K562 (cell line): Measurements from ENCODE around the gene HEPACAM2. TPM values are rescaled to one million over a fixed set of nuclear protein-coding genes. Genes with fewer than 3 reads are reported as not detected.
A peak's percentile ranks its signal among the peaks of the same experiment; 100 is the strongest.

Experiments
- ATF1 ChIP-seq, 2 experiments: fragments of 450-650 bp in 1 of 2; IDR thresholded peaks; 2 replicates each; pipeline ENCODE4 v1.6.1; 2016; ENCODE audit warnings: missing compliant biosample characterization in 1 of 2, missing genetic modification characterization in 1 of 2
- BCL6 ChIP-seq: fragments of 250-450 bp; sonication (Bioruptor Pico); IDR thresholded peaks from 2 replicates; pipeline ENCODE4 v1.4.0; 2020
- CCNT2 ChIP-seq: IDR thresholded peaks from 2 replicates; pipeline ENCODE4 v1.6.1; 2011; ENCODE audit warnings: borderline replicate concordance, low read depth, mild to moderate bottlenecking, moderate library complexity, mixed read lengths, low read length; ENCODE audit not compliant: insufficient read length; ENCODE audit errors: extremely low read depth
- ETV1 ChIP-seq: fragments of 450-650 bp; conservative IDR thresholded peaks from 2 replicates; pipeline ENCODE4 v1.6.1; 2016; ENCODE audit warnings: missing genetic modification characterization, control low read depth, low read depth, missing compliant biosample characterization
- JUND ChIP-seq, 2 experiments: IDR thresholded peaks; 2 replicates in 1 of 2; 3 replicates in 1 of 2; pipeline ENCODE4 v1.6.1; 2011; ENCODE audit warnings: borderline replicate concordance in 2 of 2, low read depth in 2 of 2, low read length in 2 of 2, improper control_type of control experiment in 1 of 2, missing biosample characterization in 1 of 2, missing genetic modification characterization in 1 of 2, missing genetic modification reagents in 1 of 2
- PTTG1 ChIP-seq: fragments of 450-650 bp; IDR thresholded peaks from 2 replicates; pipeline ENCODE4 v1.6.1; 2016; ENCODE audit warnings: low read depth, mild to moderate bottlenecking, missing genetic modification characterization, missing compliant biosample characterization
- RUNX1 ChIP-seq: sonication (generic); IDR thresholded peaks from 2 replicates; pipeline ENCODE4 v1.6.1; 2016; ENCODE audit warnings: antibody characterized with exemption, low read depth
- ZKSCAN8 ChIP-seq: fragments of 200-800 bp; sonication (Bioruptor generic); IDR thresholded peaks from 2 replicates; pipeline ENCODE4 v1.6.1; 2016; ENCODE audit warnings: missing genetic modification characterization, missing compliant biosample characterization
- ZNF41 ChIP-seq: fragments of 250-450 bp; sonication (Bioruptor Pico); conservative IDR thresholded peaks from 2 replicates; pipeline ENCODE4 v1.4.0; 2020; ENCODE audit warnings: mild to moderate bottlenecking
- ZNF444 ChIP-seq: fragments of 250-450 bp; sonication (Bioruptor Pico); IDR thresholded peaks from 2 replicates; pipeline ENCODE4 v1.4.0; 2020; ENCODE audit warnings: mild to moderate bottlenecking, moderate library complexity
- ZNF57 ChIP-seq: fragments of 450-650 bp; formaldehyde crosslinking; IDR thresholded peaks from 2 replicates; pipeline ENCODE4 v1.4.0; 2020; ENCODE audit warnings: mild to moderate bottlenecking, moderate library complexity
- ZNF644 ChIP-seq: fragments of 200-800 bp; sonication (Bioruptor generic); IDR thresholded peaks from 2 replicates; pipeline ENCODE4 v1.6.1; 2016; ENCODE audit warnings: low read depth, missing genetic modification characterization, missing compliant biosample characterization
- ZSCAN32 ChIP-seq: fragments of 450-650 bp; formaldehyde crosslinking; IDR thresholded peaks from 2 replicates; pipeline ENCODE4 v1.4.0; 2020; ENCODE audit warnings: mild to moderate bottlenecking, moderate library complexity
- ZZZ3 ChIP-seq: fragments of 450-650 bp; IDR thresholded peaks from 2 replicates; pipeline ENCODE4 v1.6.1; 2016; ENCODE audit warnings: antibody characterized with exemption, mild to moderate bottlenecking, moderate library complexity
- polyA plus RNA-seq, 8 experiments: library from polyadenylated mRNA; depleted of rRNA in 4 of 8; stranded (reverse) in 5 of 8; unstranded in 3 of 8; fragments of >200 nt; fragmentation: Nextera tagmentation in 2 of 8; fragmentation: Illumina TruSeq in 1 of 8; extraction: Ambion mirVana in 2 of 8; extraction: Trizol in 1 of 8; gene quantifications; 2 replicates each; pipeline versions ENCODE4 v1.2.1 to v1.2.3, GENCODE V29; 2011 to 2014; ENCODE audit warnings: inconsistent platforms in 1 of 8, missing spikeins in 1 of 8
- total RNA-seq, 7 experiments: library from RNA; depleted of rRNA in 6 of 7; stranded (reverse); fragments of >200 nt in 6 of 7; fragmentation: Illumina TruSeq in 2 of 7; extraction: Trizol in 2 of 7; gene quantifications; 2 replicates each; pipeline versions ENCODE4 v1.2.1 to v1.2.3, GENCODE V29; 2011 to 2021; ENCODE audit warnings: low replicate concordance in 1 of 7
- TF ChIP-seq, protein P1 (sequence below): fragments of 450-650 bp; formaldehyde crosslinking; IDR thresholded peaks from 2 replicates; pipeline ENCODE4 v1.4.0; 2022; ENCODE audit warnings: missing genetic modification characterization
- TF ChIP-seq, protein P2 (sequence below): fragments of 250-450 bp; sonication (Bioruptor Pico); IDR thresholded peaks from 2 replicates; pipeline ENCODE4 v1.8.0; 2022; ENCODE audit warnings: moderate library complexity, mild to moderate bottlenecking, inconsistent platforms
- TF ChIP-seq, protein P3 (sequence below), 3 experiments: fragments of 200-800 bp in 1 of 3; sonication (Bioruptor generic) in 1 of 3; sonication (generic) in 1 of 3; formaldehyde crosslinking in 1 of 3; IDR thresholded peaks; 2 replicates each; pipeline versions ENCODE4 v1.6.1 to v1.8.0; 2016 to 2022; ENCODE audit warnings: mild to moderate bottlenecking in 2 of 3, missing compliant biosample characterization in 2 of 3, missing genetic modification characterization in 2 of 3, missing genetic modification reagents in 1 of 3
- TF ChIP-seq, protein P4 (sequence below): fragments of 450-650 bp; formaldehyde crosslinking; IDR thresholded peaks from 2 replicates; pipeline ENCODE4 v1.4.0; 2022; ENCODE audit warnings: mild to moderate bottlenecking, moderate library complexity
- TF ChIP-seq, protein P5 (sequence below): sonication (generic); IDR thresholded peaks from 2 replicates; pipeline ENCODE4 v1.6.1; 2016

HEPACAM2 gene
- total and polyA plus RNA-seq, 9 of the 15 experiments (the other 6 are each of a cell fraction or from before 2014, with no cell fraction given), result 2.0 to 6.5 (median 3.9) TPM

DNA sequence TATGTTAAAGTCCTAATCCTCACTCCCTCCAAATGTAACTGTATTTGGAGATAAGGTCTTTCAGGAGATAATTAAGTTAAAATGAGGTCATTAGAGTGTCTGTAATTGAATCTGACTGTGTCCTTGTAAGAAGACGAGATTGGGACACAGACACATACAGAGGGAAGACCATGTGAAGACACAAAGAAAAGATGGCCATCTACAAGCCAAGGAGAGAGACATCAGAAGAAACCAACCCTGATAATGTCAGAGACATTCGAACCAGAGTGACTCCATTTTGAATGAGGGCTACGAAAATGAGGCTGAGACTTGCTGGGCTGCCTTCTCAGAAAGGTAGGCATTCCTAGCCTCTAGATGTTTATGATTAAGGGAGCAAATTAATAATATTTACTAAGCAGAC, 77.5 kb downstream of the HEPACAM2 start (continued):
- TF ChIP-seq ZNF41 (CRISPR knock-in tag), result peak; percentile 86
- TF ChIP-seq, protein P1, sequence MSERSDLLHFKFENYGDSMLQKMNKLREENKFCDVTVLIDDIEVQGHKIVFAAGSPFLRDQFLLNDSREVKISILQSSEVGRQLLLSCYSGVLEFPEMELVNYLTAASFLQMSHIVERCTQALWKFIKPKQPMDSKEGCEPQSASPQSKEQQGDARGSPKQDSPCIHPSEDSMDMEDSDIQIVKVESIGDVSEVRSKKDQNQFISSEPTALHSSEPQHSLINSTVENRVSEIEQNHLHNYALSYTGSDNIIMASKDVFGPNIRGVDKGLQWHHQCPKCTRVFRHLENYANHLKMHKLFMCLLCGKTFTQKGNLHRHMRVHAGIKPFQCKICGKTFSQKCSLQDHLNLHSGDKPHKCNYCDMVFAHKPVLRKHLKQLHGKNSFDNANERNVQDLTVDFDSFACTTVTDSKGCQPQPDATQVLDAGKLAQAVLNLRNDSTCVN, result peak; percentile 70; the same call in 1 of the 2 replicates
- peak; percentile 79 for TF ChIP-seq BCL6 (CRISPR knock-in tag)
- TF ChIP-seq ZSCAN32 (CRISPR knock-in tag), result peak; percentile 72; the same call in 1 of the 2 replicates
- TF ChIP-seq ZNF444 (CRISPR knock-in tag), result 0 out of 2 replicates have a peak, but pooled peaks have one; percentile 22
- TF ChIP-seq, protein P2, sequence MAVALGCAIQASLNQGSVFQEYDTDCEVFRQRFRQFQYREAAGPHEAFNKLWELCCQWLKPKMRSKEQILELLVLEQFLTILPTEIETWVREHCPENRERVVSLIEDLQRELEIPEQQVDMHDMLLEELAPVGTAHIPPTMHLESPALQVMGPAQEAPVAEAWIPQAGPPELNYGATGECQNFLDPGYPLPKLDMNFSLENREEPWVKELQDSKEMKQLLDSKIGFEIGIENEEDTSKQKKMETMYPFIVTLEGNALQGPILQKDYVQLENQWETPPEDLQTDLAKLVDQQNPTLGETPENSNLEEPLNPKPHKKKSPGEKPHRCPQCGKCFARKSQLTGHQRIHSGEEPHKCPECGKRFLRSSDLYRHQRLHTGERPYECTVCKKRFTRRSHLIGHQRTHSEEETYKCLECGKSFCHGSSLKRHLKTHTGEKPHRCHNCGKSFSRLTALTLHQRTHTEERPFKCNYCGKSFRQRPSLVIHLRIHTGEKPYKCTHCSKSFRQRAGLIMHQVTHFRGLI (CRISPR knock-in tag), result peak; percentile 86; the same call in 1 of the 2 replicates
- TF ChIP-seq ZKSCAN8, result peak; percentile 40; the same call in 1 of the 2 replicates
- TF ChIP-seq ZZZ3, result no peak
- peak; percentile 87 for TF ChIP-seq ZNF644 (tag)
- TF ChIP-seq, protein P3, sequence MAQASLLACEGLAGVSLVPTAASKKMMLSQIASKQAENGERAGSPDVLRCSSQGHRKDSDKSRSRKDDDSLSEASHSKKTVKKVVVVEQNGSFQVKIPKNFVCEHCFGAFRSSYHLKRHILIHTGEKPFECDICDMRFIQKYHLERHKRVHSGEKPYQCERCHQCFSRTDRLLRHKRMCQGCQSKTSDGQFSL (CRISPR knock-in tag; IDR thresholded peaks at IDR 0.05), result no peak
- TF ChIP-seq, protein P3 (tag; IDR thresholded peaks at IDR 0.05), result peak in 1 of 2 experiments; percentile 96; a peak in 2 of 4 replicates
- no peak for TF ChIP-seq ATF1 (CRISPR knock-in tag; IDR thresholded peaks at IDR 0.05)
- TF ChIP-seq ATF1 (tag; IDR thresholded peaks at IDR 0.05), result peak; percentile 45; the same call in 1 of the 2 replicates
- TF ChIP-seq, protein P4, sequence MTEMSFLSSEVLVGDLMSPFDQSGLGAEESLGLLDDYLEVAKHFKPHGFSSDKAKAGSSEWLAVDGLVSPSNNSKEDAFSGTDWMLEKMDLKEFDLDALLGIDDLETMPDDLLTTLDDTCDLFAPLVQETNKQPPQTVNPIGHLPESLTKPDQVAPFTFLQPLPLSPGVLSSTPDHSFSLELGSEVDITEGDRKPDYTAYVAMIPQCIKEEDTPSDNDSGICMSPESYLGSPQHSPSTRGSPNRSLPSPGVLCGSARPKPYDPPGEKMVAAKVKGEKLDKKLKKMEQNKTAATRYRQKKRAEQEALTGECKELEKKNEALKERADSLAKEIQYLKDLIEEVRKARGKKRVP (CRISPR knock-in tag), result peak; percentile 83
- 0 out of 2 replicates have a peak, but pooled peaks have one; percentile 71 for TF ChIP-seq ZNF57 (CRISPR knock-in tag)
- TF ChIP-seq CCNT2, result no peak
- no peak for TF ChIP-seq JUND (IDR thresholded peaks at IDR 0.05; ENCODE audit: borderline replicate concordance, low read depth, low read length)
- TF ChIP-seq JUND (tag; IDR thresholded peaks at IDR 0.05; ENCODE audit: borderline replicate concordance, low read depth, low read length), result peak; percentile 67; the same call in 1 of the 3 replicates
- no peak for TF ChIP-seq RUNX1
- peak; percentile 81 for TF ChIP-seq PTTG1
- peak; percentile 78 for TF ChIP-seq ETV1 (tag)
- TF ChIP-seq, protein P5, sequence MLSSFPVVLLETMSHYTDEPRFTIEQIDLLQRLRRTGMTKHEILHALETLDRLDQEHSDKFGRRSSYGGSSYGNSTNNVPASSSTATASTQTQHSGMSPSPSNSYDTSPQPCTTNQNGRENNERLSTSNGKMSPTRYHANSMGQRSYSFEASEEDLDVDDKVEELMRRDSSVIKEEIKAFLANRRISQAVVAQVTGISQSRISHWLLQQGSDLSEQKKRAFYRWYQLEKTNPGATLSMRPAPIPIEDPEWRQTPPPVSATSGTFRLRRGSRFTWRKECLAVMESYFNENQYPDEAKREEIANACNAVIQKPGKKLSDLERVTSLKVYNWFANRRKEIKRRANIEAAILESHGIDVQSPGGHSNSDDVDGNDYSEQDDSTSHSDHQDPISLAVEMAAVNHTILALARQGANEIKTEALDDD, result no peak
